Calu3 (cell line): Measurements from ENCODE around the gene SAP30. TPM values are rescaled to one million over a fixed set of nuclear protein-coding genes. Genes with fewer than 3 reads are reported as not detected.

Experiments used
- BruUV-seq: library from RNA; stranded (reverse); fragments of 400-500 nt; replicated peaks from 2 replicates; lab custom pipeline; 2021; lab: Mats Ljungman, UMichigan
- CTCF ChIA-PET: fragments of 300-600 bp; sonication (Branson Sonifier 250); formaldehyde crosslinking; loops from one replicate; lab custom pipeline; 2022; ENCODE audit warnings: antibody characterized with exemption; lab: Charles Lee
- DNase-seq: peaks from one replicate; pipeline ENCODE4 v3.0.0; 2022
- H3K27ac Mint-ChIP-seq: one replicate; pipeline ENCODE4 v1.8.0; 2022; ENCODE audit warnings: mixed read lengths; ENCODE audit not compliant: unreplicated experiment
- H3K27me3 Mint-ChIP-seq: one replicate; pipeline ENCODE4 v1.8.0; 2022; ENCODE audit warnings: mixed read lengths; ENCODE audit not compliant: unreplicated experiment
- H3K36me3 Mint-ChIP-seq: one replicate; pipeline ENCODE4 v1.8.0; 2022; ENCODE audit warnings: mild to moderate bottlenecking, moderate library complexity, mixed read lengths; ENCODE audit not compliant: insufficient read depth, unreplicated experiment
- H3K4me1 Mint-ChIP-seq: one replicate; pipeline ENCODE4 v1.8.0; 2022; ENCODE audit warnings: mild to moderate bottlenecking, low read depth, mixed read lengths; ENCODE audit not compliant: unreplicated experiment
- H3K4me3 Mint-ChIP-seq: one replicate; pipeline ENCODE4 v1.8.0; 2022; ENCODE audit warnings: mild to moderate bottlenecking, low read depth, moderate library complexity, mixed read lengths; ENCODE audit not compliant: unreplicated experiment
- H3K9me3 Mint-ChIP-seq: one replicate; pipeline ENCODE4 v1.8.0; 2022; ENCODE audit warnings: low read depth, mixed read lengths; ENCODE audit not compliant: unreplicated experiment
- CTCF ChIP-seq: fragments of 200-600 bp; IDR thresholded peaks from one replicate; pipeline ENCODE4 v1.8.0; 2022; ENCODE audit warnings: antibody characterized with exemption; ENCODE audit not compliant: unreplicated experiment
- intact Hi-C: fragments of 100-400 bp; cut with micrococcal nuclease; formaldehyde crosslinking; loops from one replicate; pipeline ENCODE4 v1.10.0; 2022; ENCODE audit not compliant: unreplicated experiment
- total RNA-seq: library from RNA; stranded (reverse); gene quantifications from 2 replicates; pipeline ENCODE4 v1.2.3, GENCODE V29; 2022

Gene SAP30
- total RNA-seq, 1 experiment from 2014 or later = 12.7 TPM

- H3K4me3 Mint-ChIP-seq = no peak overlapping the region
- no peak for TF ChIP-seq CTCF
- CTCF ChIA-PET = no interaction called here
- no TSS peak for BruUV-seq
- no peaks in the 10 kb centered on the region for H3K36me3 Mint-ChIP-seq
- intact Hi-C loops = no loop called here
- H3K27ac Mint-ChIP-seq = no peak overlapping the region
- DNase-seq = no peak
- H3K27me3 Mint-ChIP-seq = no peaks in the 10 kb centered on the region
- H3K9me3 Mint-ChIP-seq = no peaks in the 10 kb centered on the region
- H3K4me1 Mint-ChIP-seq = no peaks in the 10 kb centered on the region
These were observed 20.9 kb downstream of the SAP30 start for GRCh38 chr4:173391701-173392100.

GRCh38 chr4:173397604-173398003, 26.9 kb downstream of the SAP30 start:
- no peak overlapping the region for H3K4me3 Mint-ChIP-seq
- no peak overlapping the region for H3K27ac Mint-ChIP-seq
- DNase-seq = no peak
- no peaks in the 10 kb centered on the region for H3K4me1 Mint-ChIP-seq
- H3K36me3 Mint-ChIP-seq = no peaks in the 10 kb centered on the region
- H3K9me3 Mint-ChIP-seq = no peaks in the 10 kb centered on the region
- intact Hi-C loops = no loop called here
- CTCF ChIA-PET = no interaction called here
- TF ChIP-seq CTCF = no peak
- no peaks in the 10 kb centered on the region for H3K27me3 Mint-ChIP-seq
- no TSS peak for BruUV-seq

- no peaks in the 10 kb centered on the region for H3K9me3 Mint-ChIP-seq
- DNase-seq = no peak
- no peaks in the 10 kb centered on the region for H3K4me1 Mint-ChIP-seq
- intact Hi-C loops = no loop called here
- no peak overlapping the region for H3K27ac Mint-ChIP-seq
- BruUV-seq = no TSS peak
- no peaks in the 10 kb centered on the region for H3K36me3 Mint-ChIP-seq
- H3K4me3 Mint-ChIP-seq = no peak overlapping the region
- TF ChIP-seq CTCF = no peak
- no peaks in the 10 kb centered on the region for H3K27me3 Mint-ChIP-seq
- CTCF ChIA-PET = no interaction called here
These were observed 27.5 kb downstream of the SAP30 start for GRCh38 chr4:173398220-173398619.

GRCh38 chr4:173398779-173399415, 28.1 kb downstream of the SAP30 start, which contains the start of gene SCRG1:
TSS of gene SCRG1 (minus strand) at chr4:173399116. CDS start at chr4:173391414, 7,702 bp downstream.
- H3K4me1 Mint-ChIP-seq = no peaks in the 10 kb centered on the region
- no peaks in the 10 kb centered on the region for H3K9me3 Mint-ChIP-seq

More at GRCh38 chr4:173398779-173399415, 28.1 kb downstream of the SAP30 start, which contains the start of gene SCRG1:
- no peak for TF ChIP-seq CTCF
- CTCF ChIA-PET = no interaction called here
- intact Hi-C loops = no loop called here
- H3K27me3 Mint-ChIP-seq = no peaks in the 10 kb centered on the region
- no peak within 1 kb of the TSS for H3K4me3 Mint-ChIP-seq
- no TSS peak for BruUV-seq
- DNase-seq = no peak
- H3K27ac Mint-ChIP-seq = no peak within 1 kb of the TSS
- H3K36me3 Mint-ChIP-seq = no peaks in the 10 kb centered on the region
